Measurements from ENCODE around the gene DLGAP4. TPM values are rescaled to one million over a fixed set of nuclear protein-coding genes. Genes with fewer than 3 reads are reported as not detected.

Gene DLGAP4
- total and polyA plus RNA-seq, 5 experiments from 2014 or later = 9.3 to 35.0 (median 16.6) TPM

DNA sequence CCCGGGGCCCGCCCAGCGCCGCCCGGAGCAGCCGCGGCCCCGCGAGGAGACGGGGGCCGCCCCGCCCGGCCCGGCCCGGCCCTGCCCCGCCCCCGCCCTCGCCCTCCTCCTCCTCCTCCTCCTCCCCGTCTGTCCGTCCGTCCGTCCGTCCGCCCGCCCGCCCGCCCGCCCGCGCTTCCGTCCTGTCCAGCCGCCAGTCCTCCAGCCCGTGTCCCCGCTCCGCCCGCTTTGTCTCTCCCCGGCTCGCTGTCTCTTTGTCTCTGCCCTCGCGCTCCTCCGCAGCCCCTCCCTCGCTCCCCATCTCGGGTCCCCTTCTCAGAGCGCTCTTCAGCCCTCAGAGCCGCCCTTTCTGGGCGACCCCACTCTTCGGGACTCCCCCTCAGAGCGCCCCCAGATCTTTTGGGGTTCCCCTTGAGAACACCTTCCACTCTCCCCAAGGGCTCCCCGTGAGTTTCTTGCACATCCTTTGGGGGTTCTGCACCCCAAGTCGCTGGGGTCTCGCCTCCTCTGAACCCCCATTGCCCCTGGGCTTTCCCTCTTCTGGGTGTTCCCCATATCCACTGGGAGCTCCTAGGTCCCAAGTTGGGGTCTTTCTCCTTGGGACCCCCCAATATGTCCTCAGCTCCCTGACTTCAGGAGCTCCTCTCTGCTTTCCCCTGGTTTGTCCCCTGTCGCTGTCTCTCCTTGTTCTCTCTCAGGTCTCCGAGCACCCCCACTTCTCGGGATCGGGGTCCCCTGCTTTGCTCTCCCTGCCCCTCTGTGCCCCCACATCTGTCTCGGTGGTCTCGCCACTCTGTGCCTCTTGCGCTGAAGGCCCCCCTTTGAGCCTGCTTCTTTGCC lies 155.7 kb downstream of the DLGAP4 start:
- H3K4me1 Mint-ChIP-seq = peaks cover 34 to 58% (median 52%) of the 10 kb centered on the region in 4 donors
- peak in 9 of 10 donors; percentile 20 to 72 (median 35) for DNase-seq
- peaks cover 0 to 2% (median 0%) of the 10 kb centered on the region in 3 donors for H3K36me3 Mint-ChIP-seq
- peak overlapping the region; percentile 86 to 98 (median 94) for H3K27ac Mint-ChIP-seq
- H3K9me3 Mint-ChIP-seq = no peaks in the 10 kb centered on the region
- POLR2A ChIA-PET = interaction anchor here (0.6 to 1.4 kb wide), 4 partner anchors 64 to 145 kb away, joined by 3 read pairs; no protein-coding TSS in a partner anchor
- no peaks in the 10 kb centered on the region for H3K27me3 Mint-ChIP-seq
- H3K4me3 Mint-ChIP-seq = peak overlapping the region; percentile 89 to 99 (median 92)
- peak; percentile 7 to 22 for ATAC-seq

DNA sequence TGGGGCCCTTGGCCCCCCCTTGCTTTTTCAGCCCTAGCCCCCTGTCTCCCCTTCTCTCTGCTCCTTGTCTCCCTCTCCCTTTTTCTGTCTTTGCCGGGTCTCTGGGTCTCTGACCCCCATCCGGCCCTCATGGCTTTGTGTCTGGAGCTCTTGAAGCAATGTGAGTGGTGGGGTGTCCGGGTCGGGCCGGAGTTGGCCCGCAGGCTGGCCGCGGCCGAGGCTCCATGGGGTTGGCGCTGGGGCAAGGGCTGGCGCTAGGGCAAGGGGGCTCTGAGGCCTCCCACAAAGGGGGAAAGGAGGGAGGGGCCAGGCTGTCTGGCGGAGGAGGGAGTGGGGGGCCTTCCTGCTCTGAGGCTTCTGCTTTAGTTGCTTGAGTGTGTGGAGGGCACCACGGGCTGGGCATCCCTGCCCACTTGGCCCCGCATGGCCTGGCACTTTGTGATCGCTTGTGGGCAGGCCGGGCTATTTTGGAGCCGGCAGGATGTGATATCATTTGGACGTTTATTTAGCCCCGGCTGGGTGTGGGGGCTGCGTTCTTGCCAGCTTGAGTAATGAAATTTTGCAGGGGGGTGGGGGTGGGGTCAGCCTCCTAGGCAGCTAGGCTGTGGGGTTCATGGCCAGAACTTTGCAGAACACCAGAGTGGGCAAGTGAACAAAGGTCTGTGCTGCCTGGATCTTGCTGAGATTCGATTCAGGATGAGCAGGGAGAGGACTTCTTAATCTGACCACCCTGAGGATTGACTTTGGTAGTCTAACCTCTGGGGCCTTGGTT lies 156.5 kb downstream of the DLGAP4 start:
- Mint-ChIP-seq H3K36me3 (peaks cover 0 to 2% (median 0%) of the 10 kb centered on the region in 3 donors), H3K4me1 (peaks cover 40 to 66% (median 60%) of the 10 kb centered on the region in 4 donors), H3K27me3 (no peaks in the 10 kb centered on the region), H3K27ac (peak overlapping the region; percentile 86 to 98 (median 94)), H3K4me3 (peak overlapping the region; percentile 89 to 99 (median 92)), H3K9me3 (no peaks in the 10 kb centered on the region)
- POLR2A ChIA-PET = interaction anchor here (0.6 to 1.4 kb wide), 5 partner anchors 11 to 1206 kb away, joined by 3 to 4 read pairs (median 3); no protein-coding TSS in a partner anchor
- ATAC-seq (no peak), DNase-seq (peak in 5 of 10 donors; percentile 24 to 69 (median 25))

DNA sequence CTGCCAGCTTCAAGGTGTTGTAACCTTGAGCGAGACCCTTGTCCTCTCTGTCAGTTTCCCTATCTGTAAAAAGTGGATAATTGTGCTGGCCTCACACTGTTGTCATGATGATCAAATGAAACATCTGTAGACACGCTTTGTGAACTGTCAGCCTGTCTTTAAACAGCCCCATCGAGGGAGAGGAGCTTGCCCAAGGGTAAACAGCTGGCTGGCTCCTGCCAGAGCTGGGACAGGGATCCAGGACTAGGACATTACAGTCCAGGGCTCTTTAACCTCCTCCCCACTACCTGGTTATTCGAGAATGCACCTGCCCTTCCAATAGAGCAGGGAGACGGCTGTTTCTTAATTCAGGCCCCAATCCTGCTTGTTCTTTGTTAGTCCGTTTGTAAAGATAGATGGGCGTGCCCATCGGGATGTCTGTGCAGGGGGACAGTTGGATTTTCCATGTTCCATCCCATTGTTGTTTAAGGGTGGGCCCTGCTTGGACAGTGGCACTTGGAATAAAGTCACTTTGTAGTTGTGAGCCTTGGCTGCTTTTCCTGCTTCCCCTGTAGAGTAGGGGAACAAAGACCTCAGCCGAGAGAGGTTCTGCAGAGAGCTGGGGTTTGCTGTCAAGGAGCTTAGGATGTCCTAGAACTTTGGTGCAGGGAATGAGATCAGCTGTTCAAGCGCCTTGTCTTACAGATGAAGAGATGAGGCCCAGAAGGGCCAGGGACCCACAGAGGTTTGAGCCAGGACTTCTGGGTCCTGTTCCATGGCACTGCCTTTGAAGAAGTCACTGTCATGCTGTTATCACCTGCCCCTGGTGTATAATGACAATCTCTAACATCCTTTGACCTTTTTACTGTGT lies 157.3 kb downstream of the DLGAP4 start:
- POLR2A ChIA-PET = interaction anchor here (0.6 to 1.4 kb wide), 3 partner anchors 10 to 1207 kb away, joined by 3 to 4 read pairs (median 3); no protein-coding TSS in a partner anchor
- Mint-ChIP-seq H3K27me3 (no peaks in the 10 kb centered on the region), H3K27ac (peak overlapping the region; percentile 86 to 98 (median 94)), H3K9me3 (no peaks in the 10 kb centered on the region), H3K4me1 (peaks cover 41 to 74% (median 67%) of the 10 kb centered on the region in 4 donors), H3K4me3 (peak overlapping the region; percentile 89 to 99 (median 92)), H3K36me3 (peaks cover 0 to 2% (median 0%) of the 10 kb centered on the region in 3 donors)
- DNase-seq (no peak), ATAC-seq (no peak)

DNA sequence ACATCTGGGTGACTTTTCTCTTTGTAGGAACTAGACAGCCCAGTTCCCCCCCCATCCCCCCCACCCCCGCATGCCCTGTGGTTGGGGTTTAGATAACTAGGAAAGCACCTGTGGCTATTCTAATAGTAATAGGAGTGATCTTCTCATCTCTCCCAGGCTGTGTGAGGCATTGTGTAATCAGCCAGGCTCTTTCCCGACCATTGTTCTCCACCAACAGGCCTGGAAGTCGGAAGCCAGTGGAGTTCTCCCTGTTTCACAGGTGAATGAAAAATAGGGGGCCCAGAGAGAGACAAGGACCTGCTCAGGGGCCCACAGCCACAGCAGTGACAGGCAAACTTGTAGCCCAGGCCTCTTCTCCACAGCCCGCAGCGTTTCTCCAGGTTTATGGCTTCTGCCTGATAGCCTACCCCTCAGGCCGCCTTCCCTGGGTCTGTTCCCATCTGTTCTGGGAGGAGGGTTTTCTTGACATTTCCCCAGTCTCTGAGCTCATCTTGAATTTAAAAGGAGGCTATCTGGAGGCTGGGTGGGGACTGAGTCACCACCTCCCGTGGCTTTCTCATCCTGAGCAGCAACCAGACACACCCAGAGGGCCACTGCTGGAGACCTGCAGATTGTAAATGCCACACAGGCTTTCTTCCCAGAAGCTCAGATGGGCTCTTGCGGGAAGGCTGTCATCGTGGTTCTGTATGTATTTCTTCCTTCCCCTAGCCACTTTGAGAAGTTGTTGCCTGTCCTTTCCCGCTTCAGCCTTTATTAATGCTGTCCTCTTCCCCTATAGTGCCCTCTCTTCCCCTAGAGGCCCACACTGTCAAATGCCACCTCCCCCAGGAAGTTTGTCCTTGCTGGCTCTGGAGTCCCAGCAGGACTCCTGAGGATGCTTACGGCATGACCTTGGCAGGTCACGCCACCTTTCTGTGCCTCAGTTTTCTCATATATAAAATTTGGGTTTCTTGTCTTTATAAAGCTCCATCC lies 159.3 kb downstream of the DLGAP4 start:
- Mint-ChIP-seq H3K9me3 (no peaks in the 10 kb centered on the region), H3K27ac (peak overlapping the region; percentile 78 to 98 (median 94)), H3K4me3 (peak overlapping the region in 9 of 10 donors; percentile 40 to 87 (median 63)), H3K4me1 (peaks cover 39 to 85% (median 79%) of the 10 kb centered on the region in 4 donors), H3K27me3 (no peaks in the 10 kb centered on the region), H3K36me3 (peaks cover 0 to 2% (median 0%) of the 10 kb centered on the region in 3 donors)
- ATAC-seq = no peak
- DNase-seq = no peak
- POLR2A ChIA-PET = interaction anchor here (0.6 to 1.1 kb wide), 3 partner anchors 8 to 107 kb away, joined by 3 to 7 read pairs (median 3); no protein-coding TSS in a partner anchor

DNA sequence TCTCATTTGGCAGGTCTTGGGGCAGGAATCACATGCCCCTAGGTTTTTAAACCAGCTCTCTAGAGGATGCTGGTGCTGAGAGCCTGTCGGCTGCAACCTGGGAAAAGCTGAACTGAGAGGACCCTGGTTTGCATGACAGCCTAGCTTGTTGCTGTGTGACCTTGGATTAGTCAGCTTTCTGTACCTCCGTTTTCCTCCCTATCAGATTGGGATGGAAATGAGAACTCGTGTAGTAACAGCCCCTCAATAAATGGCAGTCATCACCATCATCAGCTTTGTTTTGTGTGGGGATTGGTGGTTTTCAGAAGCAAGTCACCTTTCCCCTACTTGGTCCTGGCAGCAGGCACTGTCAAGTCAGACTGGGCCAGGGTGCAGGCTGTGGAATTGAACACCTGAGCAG lies 159.9 kb downstream of the DLGAP4 start:
- H3K4me3 Mint-ChIP-seq = peak overlapping the region in 9 of 10 donors; percentile 39 to 87 (median 63)
- H3K27me3 Mint-ChIP-seq = no peaks in the 10 kb centered on the region
- H3K9me3 Mint-ChIP-seq = no peaks in the 10 kb centered on the region
- H3K4me1 Mint-ChIP-seq = peaks cover 36 to 87% (median 80%) of the 10 kb centered on the region in 4 donors
- POLR2A ChIA-PET = interaction anchor here (0.9 to 1.1 kb wide), 2 partner anchors 9 to 11 kb away, joined by 3 to 7 read pairs; no protein-coding TSS in a partner anchor
- H3K27ac Mint-ChIP-seq = peak overlapping the region; percentile 78 to 98 (median 94)
- H3K36me3 Mint-ChIP-seq = peaks cover 0 to 2% (median 0%) of the 10 kb centered on the region in 3 donors
- DNase-seq = no peak
- ATAC-seq = no peak

DNA sequence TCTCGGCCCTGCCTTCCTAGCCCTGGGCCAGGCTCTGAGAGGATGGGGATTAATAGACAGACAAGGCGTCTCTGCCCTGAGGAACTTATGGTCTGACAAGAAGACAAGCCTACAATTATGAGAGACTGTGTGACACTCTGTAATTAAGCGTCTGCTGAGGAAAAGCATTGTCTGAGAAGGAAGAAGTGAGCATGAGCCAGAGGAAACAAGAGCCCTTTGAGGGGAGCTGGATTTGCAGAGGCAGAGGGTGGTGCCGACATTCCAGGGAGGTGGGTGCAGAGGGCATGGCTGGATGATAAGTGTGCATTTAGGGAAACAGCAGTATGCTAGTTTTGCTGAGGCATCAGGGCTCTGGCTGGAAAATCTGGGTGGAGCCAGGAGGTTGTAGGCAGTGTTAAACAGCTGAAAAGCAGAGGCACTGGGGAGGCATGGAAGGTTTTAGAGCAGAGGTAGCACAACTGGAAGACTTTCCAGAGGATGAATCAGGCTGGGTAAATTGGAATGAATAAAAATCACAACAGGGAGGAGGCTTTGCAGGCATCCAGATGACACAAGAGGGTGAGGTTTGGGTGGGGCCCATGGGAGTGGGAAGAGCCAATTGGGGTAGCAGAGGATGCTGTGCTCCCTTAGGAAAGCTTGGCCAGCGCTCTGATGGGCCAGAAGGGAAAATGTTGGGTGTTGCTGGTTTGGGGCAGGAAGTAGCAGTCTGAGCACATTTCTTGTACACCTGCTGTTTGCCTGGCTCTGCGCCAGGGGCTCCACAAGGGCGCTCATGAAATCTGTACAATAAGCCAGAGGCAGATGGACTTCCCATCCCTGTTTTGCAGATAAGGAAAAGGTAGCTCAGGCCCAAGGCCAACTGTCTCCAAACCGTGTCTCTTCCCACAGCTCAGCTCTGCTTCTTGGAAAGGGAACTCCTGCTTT lies 161.2 kb downstream of the DLGAP4 start:
- DNase-seq (peak; percentile 19 to 77 (median 45)), ATAC-seq (peak; percentile 67 to 69)
- Mint-ChIP-seq H3K36me3 (peaks cover 0 to 2% (median 0%) of the 10 kb centered on the region in 3 donors), H3K4me1 (peaks cover 35 to 94% (median 83%) of the 10 kb centered on the region in 4 donors), H3K4me3 (peak overlapping the region; percentile 43 to 87 (median 74)), H3K9me3 (no peaks in the 10 kb centered on the region), H3K27ac (peak overlapping the region; percentile 61 to 98 (median 92)), H3K27me3 (no peaks in the 10 kb centered on the region)
- POLR2A ChIA-PET = no interaction called here

DNA sequence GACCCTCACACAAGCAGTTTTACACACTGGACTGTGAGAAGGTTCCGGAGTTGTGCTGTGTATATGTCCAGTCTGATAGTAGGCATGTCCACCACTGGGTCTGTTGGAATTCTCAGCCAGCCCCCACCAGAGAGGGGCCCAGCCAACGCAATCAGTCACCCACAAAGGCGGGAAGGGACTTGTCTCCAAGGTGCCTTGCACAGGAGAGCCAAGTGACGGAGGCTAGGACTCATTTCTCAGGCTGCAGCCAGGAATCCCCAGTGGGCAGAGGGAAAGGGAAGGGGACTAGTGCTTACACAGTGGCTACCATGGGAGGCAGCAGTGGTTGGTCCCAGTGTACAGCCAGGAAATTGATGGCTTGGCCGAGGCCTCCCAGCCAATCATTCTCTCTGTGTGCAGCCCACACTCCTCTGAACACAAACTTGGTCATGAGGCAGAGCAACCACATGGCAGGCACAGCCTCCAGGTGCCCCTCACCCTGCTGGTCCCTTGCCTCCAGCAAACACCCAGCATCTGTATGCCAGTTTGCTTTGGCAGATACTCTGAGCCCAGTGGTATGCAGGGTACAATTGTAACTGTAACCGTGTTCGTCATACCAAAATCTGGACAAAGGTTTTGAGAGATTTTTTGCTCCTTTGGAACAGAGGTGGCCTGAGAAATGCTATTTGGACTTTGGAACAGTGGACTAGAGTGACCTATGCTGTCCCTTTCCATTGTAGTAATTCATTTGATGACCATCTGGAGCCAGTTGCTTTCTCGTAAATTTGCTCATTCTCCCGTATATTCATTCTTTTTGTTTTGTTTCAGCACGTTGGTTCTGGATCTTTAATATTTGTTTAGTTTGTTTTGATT lies 162.2 kb downstream of the DLGAP4 start:
- no peak for ATAC-seq
- H3K27me3 Mint-ChIP-seq = no peaks in the 10 kb centered on the region
- POLR2A ChIA-PET = no interaction called here
- peaks cover 30 to 94% (median 82%) of the 10 kb centered on the region in 4 donors for H3K4me1 Mint-ChIP-seq
- no peaks in the 10 kb centered on the region for H3K9me3 Mint-ChIP-seq
- peak overlapping the region in 8 of 10 donors; percentile 16 to 97 (median 74) for H3K27ac Mint-ChIP-seq
- DNase-seq = no peak
- H3K4me3 Mint-ChIP-seq = peak overlapping the region in 8 of 10 donors; percentile 5 to 87 (median 30)
- H3K36me3 Mint-ChIP-seq = peaks cover 0 to 2% (median 0%) of the 10 kb centered on the region in 3 donors

DNA sequence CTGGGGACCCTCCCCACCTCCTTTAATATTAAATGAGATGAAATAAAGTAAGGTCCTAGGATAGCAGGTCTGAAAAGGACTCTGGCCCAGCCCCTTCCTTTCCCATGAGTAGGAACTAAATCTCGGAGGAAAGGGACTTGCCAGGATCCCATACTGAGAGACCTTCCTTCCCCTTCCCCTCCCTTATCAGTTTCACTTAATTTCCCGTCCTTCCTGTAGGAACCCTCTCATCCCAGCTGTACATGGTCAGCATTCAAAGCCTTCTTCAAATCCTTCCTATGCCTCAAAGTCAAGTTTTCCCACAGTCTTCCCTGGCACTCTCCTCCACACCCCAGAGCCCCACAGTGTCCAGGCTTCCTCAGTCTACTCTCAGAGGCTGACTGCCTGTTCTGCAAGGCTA lies 163.8 kb downstream of the DLGAP4 start:
- H3K27ac Mint-ChIP-seq = peak overlapping the region in 2 of 10 donors; percentile 56 to 60
- POLR2A ChIA-PET = no interaction called here

DNA sequence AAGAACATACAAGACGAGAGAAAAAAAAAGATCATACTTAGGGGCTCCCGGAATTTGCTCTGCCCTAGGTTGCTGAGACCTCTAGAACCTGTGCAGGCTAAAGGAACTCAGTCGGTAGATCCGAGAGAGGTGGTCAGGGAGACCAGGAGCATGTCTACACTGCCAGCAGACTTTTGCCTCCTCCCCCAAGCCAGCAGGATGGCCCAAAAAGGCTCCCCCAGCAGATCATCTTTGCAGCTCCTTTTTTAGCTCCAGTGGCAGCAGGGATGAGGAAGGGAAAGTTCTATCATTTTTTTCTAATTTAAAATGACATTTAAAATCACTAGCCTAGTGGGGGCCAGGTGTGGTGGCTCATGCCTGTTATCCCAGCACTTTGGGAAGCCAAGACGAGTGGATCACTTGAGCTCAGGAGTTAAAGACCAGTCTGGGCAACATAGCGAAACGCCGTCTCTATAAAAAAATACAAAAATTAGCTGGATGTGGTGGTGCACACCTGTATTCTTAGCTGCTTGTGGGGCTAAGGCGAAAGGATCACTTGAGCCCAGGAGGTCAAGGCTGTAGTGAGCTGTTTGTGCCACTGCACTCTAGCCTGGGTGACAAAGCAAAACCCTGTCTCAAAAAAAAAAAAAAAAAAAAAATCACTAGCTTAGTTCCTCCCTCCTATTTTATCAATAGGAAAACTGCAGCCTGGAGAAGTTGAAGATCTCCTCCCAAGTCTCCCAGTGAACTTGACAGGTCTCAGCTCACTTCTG lies 165.9 kb downstream of the DLGAP4 start:
- peaks cover 0 to 7% (median 0%) of the 10 kb centered on the region in 3 donors for H3K36me3 Mint-ChIP-seq
- H3K9me3 Mint-ChIP-seq = no peaks in the 10 kb centered on the region
- no peak for DNase-seq
- H3K4me3 Mint-ChIP-seq = peak overlapping the region; percentile 43 to 80 (median 70)
- H3K4me1 Mint-ChIP-seq = peaks cover 22 to 72% (median 66%) of the 10 kb centered on the region in 4 donors
- peak overlapping the region; percentile 79 to 92 (median 88) for H3K27ac Mint-ChIP-seq
- POLR2A ChIA-PET = interaction anchor here (0.6 kb wide), 1 partner anchor 199 kb away, joined by 3 read pairs; no protein-coding TSS in a partner anchor
- no peaks in the 10 kb centered on the region for H3K27me3 Mint-ChIP-seq
- ATAC-seq = no peak

More for the DNA sequence above, 163.8 kb downstream of the DLGAP4 start:
- H3K36me3 Mint-ChIP-seq = peaks cover 0 to 7% (median 0%) of the 10 kb centered on the region in 3 donors
- peaks cover 36 to 92% (median 86%) of the 10 kb centered on the region in 4 donors for H3K4me1 Mint-ChIP-seq
- no peak for DNase-seq
- peak overlapping the region in 2 of 10 donors; percentile 8 to 32 for H3K4me3 Mint-ChIP-seq
- ATAC-seq = no peak
- H3K27me3 Mint-ChIP-seq = no peaks in the 10 kb centered on the region
- H3K9me3 Mint-ChIP-seq = no peaks in the 10 kb centered on the region
